Endodermal cell (in vitro differentiated cells): ENCODE results near the gene HTD2. TPM values are rescaled to one million over a fixed set of nuclear protein-coding genes. Genes with fewer than 3 reads are reported as not detected.
A peak's percentile ranks its signal among the peaks of the same experiment; 100 is the strongest.

Experiments used
- DNase-seq: peaks from one replicate; pipeline ENCODE4 v3.0.0-alpha.2; 2017
- H3K27ac ChIP-seq: 2 replicates; pipeline ENCODE4 v1.5.1; 2013; ENCODE audit warnings: mild to moderate bottlenecking, low read depth, low read length, moderate library complexity
- H3K27me3 ChIP-seq: 2 replicates; pipeline ENCODE4 v1.6.1; 2013; ENCODE audit warnings: mild to moderate bottlenecking, low read length, moderate library complexity; ENCODE audit not compliant: insufficient read depth, control insufficient read depth, poor library complexity, severe bottlenecking
- H3K36me3 ChIP-seq: 2 replicates; pipeline ENCODE4 v1.7.0; 2013; ENCODE audit warnings: mild to moderate bottlenecking, low read length, moderate library complexity; ENCODE audit not compliant: control insufficient read depth, insufficient read depth
- H3K4me1 ChIP-seq: one replicate; pipeline ENCODE4 v1.7.0; 2013; ENCODE audit warnings: low read length; ENCODE audit not compliant: control insufficient read depth, insufficient read depth
- H3K4me3 ChIP-seq: 2 replicates; pipeline ENCODE4 v1.5.1; 2013; ENCODE audit warnings: mild to moderate bottlenecking, low read length, moderate library complexity
- H3K9ac ChIP-seq: 2 replicates; pipeline ENCODE4 v1.6.1; 2013; ENCODE audit warnings: mild to moderate bottlenecking, low read length, moderate library complexity; ENCODE audit not compliant: poor library complexity, severe bottlenecking; ENCODE audit errors: extremely low read depth
- H3K9me3 ChIP-seq: 2 replicates; pipeline ENCODE4 v1.6.1; 2013; ENCODE audit warnings: mild to moderate bottlenecking, low read length, moderate library complexity; ENCODE audit not compliant: control insufficient read depth
- H3K27ac Mint-ChIP-seq: 2 replicates; pipeline ENCODE4 v1.8.0; 2020; ENCODE audit warnings: mixed read lengths
- H3K27me3 Mint-ChIP-seq: 2 replicates; pipeline ENCODE4 v1.8.0; 2021; ENCODE audit warnings: mild to moderate bottlenecking, mixed read lengths; ENCODE audit not compliant: insufficient read depth
- H3K36me3 Mint-ChIP-seq: 2 replicates; pipeline ENCODE4 v1.8.0; 2020; ENCODE audit warnings: low read depth, mixed read lengths
- H3K4me1 Mint-ChIP-seq: 2 replicates; pipeline ENCODE4 v1.8.0; 2020; ENCODE audit warnings: mixed read lengths
- H3K4me3 Mint-ChIP-seq: 2 replicates; pipeline ENCODE4 v1.8.0; 2020; ENCODE audit warnings: mild to moderate bottlenecking, moderate library complexity, mixed read lengths
- H3K9me3 Mint-ChIP-seq: 2 replicates; pipeline ENCODE4 v1.8.0; 2020; ENCODE audit warnings: mild to moderate bottlenecking, mixed read lengths
- WGBS, 2 experiments: methylation state at CpG; one replicate each; pipeline versions ENCODE4 v1.1.5 to v1.1.7; 2013; ENCODE audit warnings: missing lambda C conversion rate in 2 of 2, mixed read lengths in 1 of 2; ENCODE audit not compliant: insufficient coverage in 1 of 2, insufficient read length in 1 of 2; 5-methylcytosine and 5-hydroxymethylcytosine counted together
- total RNA-seq, 2 donors: library from RNA; stranded (reverse); fragmentation: NEBNext Ultra II Directional in 1 of 2; extraction: Animal tissue kit (Norgen Biotek cat#: 25700) in 1 of 2; gene quantifications; 2 replicates in 1 of 2; 3 replicates in 1 of 2; pipeline ENCODE4 v1.2.1, GENCODE V29; 2021
- TF ChIP-seq, protein P1 (sequence below): fragments of 200-600 bp; sonication (generic); conservative IDR thresholded peaks from 2 replicates; pipeline ENCODE4 v1.5.0; 2021; ENCODE audit warnings: antibody characterized with exemption, mild to moderate bottlenecking

HTD2 gene
- total RNA-seq, 2 donors from 2014 or later: 10.5 to 13.7 TPM

DNA sequence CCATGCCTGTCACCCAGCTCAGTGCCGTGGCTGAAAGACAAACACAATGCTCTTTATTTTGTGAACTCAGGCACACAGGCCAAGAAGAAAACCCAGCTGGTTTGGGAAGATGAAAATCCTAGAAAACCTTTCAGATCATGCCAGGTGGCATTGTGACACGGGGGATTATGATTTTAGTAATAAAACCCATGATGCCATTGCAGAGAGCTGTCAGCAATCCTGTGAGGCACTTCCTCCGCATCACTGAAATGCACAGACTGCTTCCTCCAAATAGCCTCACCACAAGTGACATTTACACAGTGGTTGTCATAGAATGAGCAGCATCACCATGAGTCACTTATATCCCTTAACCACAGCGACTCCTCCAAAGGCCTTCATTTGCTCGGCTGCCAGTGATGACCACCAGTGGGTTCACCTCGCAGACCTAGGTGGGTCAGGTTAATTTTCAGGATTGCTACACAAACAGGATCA, 46.0 kb upstream of the HTD2 start:
- no peaks in the 10 kb centered on the region for H3K9me3 ChIP-seq
- H3K27me3 ChIP-seq: no peaks in the 10 kb centered on the region
- DNase-seq: peak; percentile 26
- H3K9ac ChIP-seq: no peak overlapping the region
- TF ChIP-seq, protein P1, sequence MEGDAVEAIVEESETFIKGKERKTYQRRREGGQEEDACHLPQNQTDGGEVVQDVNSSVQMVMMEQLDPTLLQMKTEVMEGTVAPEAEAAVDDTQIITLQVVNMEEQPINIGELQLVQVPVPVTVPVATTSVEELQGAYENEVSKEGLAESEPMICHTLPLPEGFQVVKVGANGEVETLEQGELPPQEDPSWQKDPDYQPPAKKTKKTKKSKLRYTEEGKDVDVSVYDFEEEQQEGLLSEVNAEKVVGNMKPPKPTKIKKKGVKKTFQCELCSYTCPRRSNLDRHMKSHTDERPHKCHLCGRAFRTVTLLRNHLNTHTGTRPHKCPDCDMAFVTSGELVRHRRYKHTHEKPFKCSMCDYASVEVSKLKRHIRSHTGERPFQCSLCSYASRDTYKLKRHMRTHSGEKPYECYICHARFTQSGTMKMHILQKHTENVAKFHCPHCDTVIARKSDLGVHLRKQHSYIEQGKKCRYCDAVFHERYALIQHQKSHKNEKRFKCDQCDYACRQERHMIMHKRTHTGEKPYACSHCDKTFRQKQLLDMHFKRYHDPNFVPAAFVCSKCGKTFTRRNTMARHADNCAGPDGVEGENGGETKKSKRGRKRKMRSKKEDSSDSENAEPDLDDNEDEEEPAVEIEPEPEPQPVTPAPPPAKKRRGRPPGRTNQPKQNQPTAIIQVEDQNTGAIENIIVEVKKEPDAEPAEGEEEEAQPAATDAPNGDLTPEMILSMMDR: no peak
- no peak overlapping the region for H3K4me3 ChIP-seq
- peaks cover 16% of the 10 kb centered on the region for H3K36me3 Mint-ChIP-seq
- no peaks in the 10 kb centered on the region for H3K36me3 ChIP-seq
- no peaks in the 10 kb centered on the region for H3K4me1 ChIP-seq
- H3K27ac Mint-ChIP-seq: no peak overlapping the region
- no peaks in the 10 kb centered on the region for H3K9me3 Mint-ChIP-seq
- WGBS, 2 experiments: 92 to 94% methylated on average over 5 to 6 of the region's 6 CpGs
- H3K4me1 Mint-ChIP-seq: no peaks in the 10 kb centered on the region
- no peaks in the 10 kb centered on the region for H3K27me3 Mint-ChIP-seq
- peak overlapping the region; percentile 21 for H3K27ac ChIP-seq
- H3K4me3 Mint-ChIP-seq: no peak overlapping the region

DNA sequence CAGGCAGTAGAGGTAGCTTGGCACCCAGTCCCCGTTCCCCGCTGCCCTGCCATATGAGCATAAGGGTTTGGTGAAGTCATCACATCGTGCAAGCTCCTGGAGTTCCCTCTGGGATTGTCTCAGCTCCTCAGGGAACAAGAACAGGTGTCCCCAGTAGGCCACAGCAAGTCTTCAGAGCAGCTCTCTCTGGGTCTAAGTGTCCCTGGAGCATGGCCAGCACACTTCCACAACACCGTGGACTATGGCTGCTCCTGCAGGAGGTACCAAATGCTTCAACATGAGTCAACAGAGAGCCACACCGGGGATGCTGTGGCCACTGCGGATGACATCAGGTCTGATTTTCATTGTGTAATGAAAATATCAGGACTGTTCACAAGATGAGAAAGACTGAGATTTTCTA, 45.6 kb upstream of the HTD2 start:
- 97 to 98% methylated on average over 5 to 6 of the region's 6 CpGs for WGBS, 2 experiments
- H3K27ac ChIP-seq: no peak overlapping the region

DNA sequence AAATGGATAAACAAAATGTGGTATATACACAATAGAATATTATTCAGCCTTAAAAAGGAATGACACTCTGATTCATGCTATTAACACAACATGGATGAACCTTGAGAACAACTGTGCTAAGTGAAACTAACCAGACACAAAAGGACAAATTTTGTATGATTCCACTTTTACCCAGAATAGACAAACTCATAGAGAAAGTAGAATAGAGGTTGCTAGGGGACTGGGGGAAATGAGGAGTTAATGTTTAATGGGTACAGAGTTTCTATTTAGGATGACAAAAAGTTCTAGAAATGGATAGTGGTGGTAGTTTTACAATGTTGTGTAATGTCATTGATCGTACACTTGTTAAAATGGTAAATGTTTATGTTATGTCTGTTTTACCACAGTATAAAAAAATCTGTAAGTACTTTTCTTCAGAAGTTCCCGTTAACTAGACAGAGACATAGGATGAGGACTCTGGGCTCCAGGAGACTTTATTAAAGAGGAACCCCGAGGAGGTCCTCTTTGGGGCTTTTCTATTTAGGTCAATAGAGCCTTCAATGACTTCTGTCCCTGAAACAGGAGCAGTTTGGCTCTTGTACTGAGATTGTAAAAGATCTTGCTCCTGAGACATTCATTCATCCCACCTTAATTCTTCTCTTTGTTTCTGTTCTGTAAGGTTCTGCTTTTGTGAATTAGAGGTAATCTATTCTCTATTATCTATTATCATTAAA, 44.2 kb upstream of the HTD2 start:
- H3K9me3 ChIP-seq: no peaks in the 10 kb centered on the region
- no peak for DNase-seq
- Mint-ChIP-seq H3K4me1 (no peaks in the 10 kb centered on the region), H3K9me3 (no peaks in the 10 kb centered on the region), H3K4me3 (no peak overlapping the region), H3K27ac (no peak overlapping the region), H3K27me3 (no peaks in the 10 kb centered on the region), H3K36me3 (peaks cover 15% of the 10 kb centered on the region)
- H3K9ac ChIP-seq: no peak overlapping the region
- H3K27ac ChIP-seq: no peak overlapping the region
- TF ChIP-seq, protein P1: no peak
- no peak overlapping the region for H3K4me3 ChIP-seq
- H3K4me1 ChIP-seq: no peaks in the 10 kb centered on the region
- no peaks in the 10 kb centered on the region for H3K36me3 ChIP-seq
- no peaks in the 10 kb centered on the region for H3K27me3 ChIP-seq
- WGBS, 2 experiments: 68 to 95% methylated on average over 2 to 3 of the region's 3 CpGs

More for the DNA sequence above, 45.6 kb upstream of the HTD2 start:
- no peaks in the 10 kb centered on the region for H3K27me3 Mint-ChIP-seq
- H3K36me3 Mint-ChIP-seq: peaks cover 16% of the 10 kb centered on the region
- no peaks in the 10 kb centered on the region for H3K27me3 ChIP-seq
- H3K4me3 ChIP-seq: no peak overlapping the region
- no peak overlapping the region for H3K4me3 Mint-ChIP-seq
- no peaks in the 10 kb centered on the region for H3K4me1 Mint-ChIP-seq
- DNase-seq: no peak
- no peak overlapping the region for H3K9ac ChIP-seq
- H3K9me3 Mint-ChIP-seq: no peaks in the 10 kb centered on the region
- H3K4me1 ChIP-seq: no peaks in the 10 kb centered on the region
- H3K27ac Mint-ChIP-seq: no peak overlapping the region
- TF ChIP-seq, protein P1: no peak
- H3K9me3 ChIP-seq: no peaks in the 10 kb centered on the region
- H3K36me3 ChIP-seq: no peaks in the 10 kb centered on the region
